A673 (cell line): ENCODE data around the gene KRTAP4-16. TPM values are rescaled to one million over a fixed set of nuclear protein-coding genes. Genes with fewer than 3 reads are reported as not detected.
"Not testable (repeated sequence)": the region's sequence is repeated elsewhere in the genome, so short reads cannot be mapped to it uniquely, and the experiment has no call there.

ENCODE experiments used
- BruUV-seq: library from RNA; stranded (reverse); fragments of 400-500 nt; replicated peaks from 2 replicates; lab custom pipeline; 2021; lab: Mats Ljungman, UMichigan
- CTCF ChIA-PET: fragments of 300-600 bp; sonication (Branson Sonifier 250); formaldehyde crosslinking; loops from one replicate; lab custom pipeline; 2022; ENCODE audit warnings: antibody characterized with exemption; lab: Charles Lee
- POLR2A ChIA-PET: fragments of 300-600 bp; sonication (Branson Sonifier 250); formaldehyde crosslinking; loops from one replicate; lab custom pipeline; 2022; ENCODE audit warnings: antibody characterized with exemption; ENCODE audit not compliant: low non-redundant PET; lab: Charles Lee
- DNase-seq: peaks from one replicate; pipeline ENCODE4 v3.0.0-alpha.2; 2015; ENCODE audit warnings: low spot score
- H3K27ac ChIP-seq: fragments of 200-600 bp; sonication (generic); 2 replicates; pipeline ENCODE4 v1.5.1; 2016; ENCODE audit warnings: mixed run types, low read depth, mild to moderate bottlenecking, mixed read lengths, antibody characterized with exemption, low read length; ENCODE audit not compliant: poor library complexity, severe bottlenecking
- H3K27me3 ChIP-seq: fragments of 200-600 bp; sonication (generic); replicated peaks from 2 replicates; pipeline ENCODE4 v1.6.1; 2017; ENCODE audit warnings: mixed run types, low read depth, mild to moderate bottlenecking, mixed read lengths, antibody characterized with exemption, low read length; ENCODE audit not compliant: insufficient read depth, poor library complexity
- H3K36me3 ChIP-seq: fragments of 200-600 bp; sonication (generic); 2 replicates; pipeline ENCODE4 v1.6.1; 2016; ENCODE audit warnings: mixed run types, mild to moderate bottlenecking, mixed read lengths, antibody characterized with exemption, low read length; ENCODE audit not compliant: insufficient read depth, poor library complexity, severe bottlenecking
- H3K4me1 ChIP-seq: fragments of 200-600 bp; sonication (generic); 2 replicates; pipeline ENCODE4 v1.6.1; 2017; ENCODE audit warnings: mixed run types, mild to moderate bottlenecking, mixed read lengths, antibody characterized with exemption, low read length; ENCODE audit not compliant: insufficient read depth, poor library complexity, severe bottlenecking
- H3K4me3 ChIP-seq: fragments of 200-600 bp; sonication (generic); 2 replicates; pipeline ENCODE4 v1.5.1; 2016; ENCODE audit warnings: low read depth, mixed run types, mild to moderate bottlenecking, mixed read lengths, low read length; ENCODE audit not compliant: poor library complexity, severe bottlenecking
- H3K9me3 ChIP-seq: fragments of 200-600 bp; sonication (generic); 2 replicates; pipeline ENCODE4 v1.6.1; 2016; ENCODE audit warnings: mixed run types, low read depth, mild to moderate bottlenecking, mixed read lengths, antibody characterized with exemption, low read length; ENCODE audit not compliant: poor library complexity, severe bottlenecking
- EZH2 ChIP-seq: fragments of 200-600 bp; sonication (generic); IDR thresholded peaks from 2 replicates; pipeline ENCODE4 v1.6.1; 2017; ENCODE audit warnings: borderline replicate concordance, low read depth, mild to moderate bottlenecking, mixed read lengths, antibody characterized with exemption, low read length; ENCODE audit not compliant: poor library complexity, severe bottlenecking
- intact Hi-C: fragments of 100-400 bp; cut with micrococcal nuclease; formaldehyde crosslinking; loops from one replicate; pipeline ENCODE4 v1.10.0; 2022; ENCODE audit not compliant: unreplicated experiment
- total RNA-seq: library from RNA; stranded (reverse); gene quantifications from 2 replicates; pipeline ENCODE4 v1.2.3, GENCODE V29; 2021
- TF ChIP-seq, protein P1 (sequence below): fragments of 300-800, 200-600 bp; sonication (generic); conservative IDR thresholded peaks from 2 replicates; pipeline ENCODE4 v1.5.1; 2017; ENCODE audit warnings: low read depth, mild to moderate bottlenecking, antibody characterized with exemption, low read length, moderate library complexity, mixed read lengths

The KRTAP4-16 gene
- total RNA-seq, 1 experiment from 2014 or later: not detected

- BruUV-seq: no TSS peak
- H3K27me3 ChIP-seq: no peaks in the 10 kb centered on the region
- TF ChIP-seq EZH2: no peak
- TF ChIP-seq, protein P1, sequence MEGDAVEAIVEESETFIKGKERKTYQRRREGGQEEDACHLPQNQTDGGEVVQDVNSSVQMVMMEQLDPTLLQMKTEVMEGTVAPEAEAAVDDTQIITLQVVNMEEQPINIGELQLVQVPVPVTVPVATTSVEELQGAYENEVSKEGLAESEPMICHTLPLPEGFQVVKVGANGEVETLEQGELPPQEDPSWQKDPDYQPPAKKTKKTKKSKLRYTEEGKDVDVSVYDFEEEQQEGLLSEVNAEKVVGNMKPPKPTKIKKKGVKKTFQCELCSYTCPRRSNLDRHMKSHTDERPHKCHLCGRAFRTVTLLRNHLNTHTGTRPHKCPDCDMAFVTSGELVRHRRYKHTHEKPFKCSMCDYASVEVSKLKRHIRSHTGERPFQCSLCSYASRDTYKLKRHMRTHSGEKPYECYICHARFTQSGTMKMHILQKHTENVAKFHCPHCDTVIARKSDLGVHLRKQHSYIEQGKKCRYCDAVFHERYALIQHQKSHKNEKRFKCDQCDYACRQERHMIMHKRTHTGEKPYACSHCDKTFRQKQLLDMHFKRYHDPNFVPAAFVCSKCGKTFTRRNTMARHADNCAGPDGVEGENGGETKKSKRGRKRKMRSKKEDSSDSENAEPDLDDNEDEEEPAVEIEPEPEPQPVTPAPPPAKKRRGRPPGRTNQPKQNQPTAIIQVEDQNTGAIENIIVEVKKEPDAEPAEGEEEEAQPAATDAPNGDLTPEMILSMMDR: no peak
- no peak overlapping the region for H3K4me3 ChIP-seq
- intact Hi-C loops: no loop called here
- ChIA-PET POLR2A (no interaction called here), CTCF (no interaction called here)
- no peaks in the 10 kb centered on the region for H3K36me3 ChIP-seq
- no peaks in the 10 kb centered on the region for H3K9me3 ChIP-seq
- no peaks in the 10 kb centered on the region for H3K4me1 ChIP-seq
- no peak for DNase-seq
- no peak overlapping the region for H3K27ac ChIP-seq
These were observed 43.3 kb downstream of the KRTAP4-16 start for GRCh38 chr17:41058741-41059140.

- TF ChIP-seq EZH2: no peak
- TF ChIP-seq, protein P1: no peak
- intact Hi-C loops: no loop called here
- Histone ChIP-seq H3K9me3 (no peaks in the 10 kb centered on the region), H3K27me3 (no peaks in the 10 kb centered on the region), H3K27ac (no peak overlapping the region), H3K4me1 (no peaks in the 10 kb centered on the region), H3K4me3 (no peak overlapping the region), H3K36me3 (no peaks in the 10 kb centered on the region)
- DNase-seq: no peak
- BruUV-seq: no TSS peak
- ChIA-PET POLR2A (no interaction called here), CTCF (no interaction called here)
These were observed 44.5 kb downstream of the KRTAP4-16 start for GRCh38 chr17:41057547-41057946.

GRCh38 chr17:41055130-41055529 lies 46.9 kb downstream of the KRTAP4-16 start, which contains the start of gene KRTAP2-2:
TSS of gene KRTAP2-2 (minus strand) at chr17:41055230. CDS start at chr17:41055211, 19 bp downstream.
- H3K9me3 ChIP-seq, H3K27ac ChIP-seq, POLR2A ChIA-PET, DNase-seq, H3K36me3 ChIP-seq, H3K4me3 ChIP-seq, H3K27me3 ChIP-seq, H3K4me1 ChIP-seq, CTCF ChIA-PET, intact Hi-C loops, BruUV-seq: not testable (repeated sequence)

DNA sequence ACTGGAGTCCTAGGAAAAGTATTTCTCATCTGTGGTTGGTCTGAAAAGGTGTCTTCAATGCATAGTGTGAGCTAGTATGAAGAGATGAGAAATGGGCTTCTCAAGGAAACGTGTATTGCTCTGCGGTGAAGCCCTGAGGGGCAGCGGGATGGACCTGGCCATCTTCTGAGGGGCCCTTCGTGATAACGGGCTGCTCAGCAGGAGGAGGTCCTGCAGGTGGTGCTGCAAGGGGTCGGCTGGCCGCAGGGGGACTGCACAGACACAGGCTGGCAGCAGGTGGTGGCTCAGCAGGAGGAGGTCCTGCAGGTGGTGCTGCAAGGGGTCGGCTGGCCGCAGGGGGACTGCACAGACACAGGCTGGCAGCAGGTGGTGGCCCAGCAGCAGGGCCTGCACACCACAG lies 47.5 kb downstream of the KRTAP4-16 start:
- DNase-seq, H3K27ac ChIP-seq, H3K4me3 ChIP-seq, H3K36me3 ChIP-seq, POLR2A ChIA-PET, BruUV-seq, H3K4me1 ChIP-seq, CTCF ChIA-PET, H3K9me3 ChIP-seq, H3K27me3 ChIP-seq, intact Hi-C loops: not testable (repeated sequence)
